WTC11 (cell line): ENCODE data around the gene GPC6. TPM values are rescaled to one million over a fixed set of nuclear protein-coding genes. Genes with fewer than 3 reads are reported as not detected.

Source experiments
- ATAC-seq: fragments of 200-7000 bp; cut with Tn5 transposase; 2 replicates; pipeline ENCODE4 v1.10.0; 2021; ENCODE audit warnings: mild to moderate bottlenecking, moderate library complexity
- CTCF ChIA-PET: fragments of 300-600 bp; sonication (Branson Sonifier 250); formaldehyde crosslinking; loops from one replicate; lab custom pipeline; 2021; ENCODE audit warnings: antibody characterized with exemption; lab: Charles Lee
- POLR2A ChIA-PET: fragments of 350-600 bp; sonication (Branson Sonifier 250); formaldehyde crosslinking; loops from one replicate; lab custom pipeline; 2021; ENCODE audit warnings: antibody characterized with exemption; lab: Charles Lee
- DNase-seq: peaks from one replicate; pipeline ENCODE4 v3.0.0; 2021; ENCODE audit warnings: low spot score
- H3K27ac Mint-ChIP-seq: 2 replicates; pipeline ENCODE4 v1.8.0; 2021; ENCODE audit warnings: mixed read lengths
- H3K27me3 Mint-ChIP-seq: 2 replicates; pipeline ENCODE4 v1.8.0; 2021; ENCODE audit warnings: low read depth, mild to moderate bottlenecking, moderate library complexity, mixed read lengths
- H3K36me3 Mint-ChIP-seq: 2 replicates; pipeline ENCODE4 v1.8.0; 2021; ENCODE audit warnings: mixed read lengths
- H3K4me1 Mint-ChIP-seq: 2 replicates; pipeline ENCODE4 v1.8.0; 2022; ENCODE audit warnings: mixed read lengths
- H3K4me3 Mint-ChIP-seq: 2 replicates; pipeline ENCODE4 v1.8.0; 2021; ENCODE audit warnings: mild to moderate bottlenecking, moderate library complexity, mixed read lengths
- H3K9me3 Mint-ChIP-seq: 2 replicates; pipeline ENCODE4 v1.8.0; 2021; ENCODE audit warnings: mixed read lengths
- ATF1 ChIP-seq: sonication (generic); formaldehyde crosslinking; IDR thresholded peaks from 2 replicates; pipeline ENCODE4 v1.8.1; 2023; ENCODE audit warnings: mild to moderate bottlenecking, moderate library complexity, missing genetic modification reagents
- CBFB ChIP-seq: sonication (generic); formaldehyde crosslinking; IDR thresholded peaks from 2 replicates; pipeline ENCODE4 v1.8.1; 2022; ENCODE audit warnings: mild to moderate bottlenecking, low read depth, missing genetic modification reagents
- CTCF ChIP-seq: fragments of 200-600 bp; IDR thresholded peaks from 2 replicates; pipeline ENCODE4 v1.8.0; 2022; ENCODE audit warnings: antibody characterized with exemption
- EMX1 ChIP-seq: fragments of 250-450 bp; sonication (Bioruptor Pico); IDR thresholded peaks from 2 replicates; pipeline ENCODE4 v1.8.0; 2021; ENCODE audit warnings: mild to moderate bottlenecking
- ESRRA ChIP-seq: sonication (generic); formaldehyde crosslinking; IDR thresholded peaks from 2 replicates; pipeline ENCODE4 v1.8.1; 2022; ENCODE audit warnings: mild to moderate bottlenecking, missing genetic modification reagents, borderline replicate concordance
- FOXK1 ChIP-seq: sonication (generic); formaldehyde crosslinking; IDR thresholded peaks from 2 replicates; pipeline ENCODE4 v1.8.0; 2022; ENCODE audit warnings: mild to moderate bottlenecking, moderate library complexity, missing genetic modification reagents
- GRHL2 ChIP-seq: fragments of 250-450 bp; sonication (Bioruptor Pico); IDR thresholded peaks from 2 replicates; pipeline ENCODE4 v1.8.0; 2022; ENCODE audit warnings: mild to moderate bottlenecking, moderate library complexity; ENCODE audit not compliant: insufficient replicate concordance, severe bottlenecking
- NFATC4 ChIP-seq: fragments of 250-450 bp; sonication (Bioruptor Pico); IDR thresholded peaks from 2 replicates; pipeline ENCODE4 v1.9.0; 2021; ENCODE audit warnings: mild to moderate bottlenecking
- NFE2L1 ChIP-seq: sonication (generic); formaldehyde crosslinking; IDR thresholded peaks from 2 replicates; pipeline ENCODE4 v1.8.1; 2023; ENCODE audit warnings: missing genetic modification reagents
- NFYB ChIP-seq: sonication (generic); formaldehyde crosslinking; conservative IDR thresholded peaks from 2 replicates; pipeline ENCODE4 v1.8.0; 2022; ENCODE audit warnings: low read depth, missing genetic modification reagents
- PRRX2 ChIP-seq: fragments of 250-450 bp; sonication (Bioruptor Pico); IDR thresholded peaks from 2 replicates; pipeline ENCODE4 v1.8.0; 2021; ENCODE audit warnings: mild to moderate bottlenecking
- RORB ChIP-seq: fragments of 250-450 bp; sonication (Bioruptor Pico); IDR thresholded peaks from 2 replicates; pipeline ENCODE4 v1.9.0; 2021; ENCODE audit warnings: mild to moderate bottlenecking
- SMAD3 ChIP-seq: sonication (generic); formaldehyde crosslinking; IDR thresholded peaks from 2 replicates; pipeline ENCODE4 v1.8.0; 2022; ENCODE audit warnings: missing genetic modification reagents, mild to moderate bottlenecking, borderline replicate concordance
- ZMAT4 ChIP-seq: fragments of 250-450 bp; sonication (Bioruptor Pico); IDR thresholded peaks from 2 replicates; pipeline ENCODE4 v1.9.0; 2021; ENCODE audit warnings: mild to moderate bottlenecking
- total RNA-seq: library from RNA; stranded (reverse); gene quantifications from 3 replicates; pipeline ENCODE4 v1.2.3, GENCODE V29; 2021
- TF ChIP-seq, protein P1 (sequence below): sonication (generic); formaldehyde crosslinking; IDR thresholded peaks from 2 replicates; pipeline ENCODE4 v1.8.1; 2023; ENCODE audit warnings: mild to moderate bottlenecking, missing genetic modification reagents, borderline replicate concordance
- TF ChIP-seq, protein P2 (sequence below): sonication (generic); formaldehyde crosslinking; IDR thresholded peaks from 2 replicates; pipeline ENCODE4 v1.8.0; 2023; ENCODE audit warnings: missing genetic modification reagents, mild to moderate bottlenecking, borderline replicate concordance
- TF ChIP-seq, protein P3 (sequence below): fragments of 250-450 bp; sonication (Bioruptor Pico); IDR thresholded peaks from 2 replicates; pipeline ENCODE4 v1.8.0; 2021; ENCODE audit warnings: mild to moderate bottlenecking

GPC6 gene
- total RNA-seq, 1 experiment from 2014 or later: 19.5 TPM

GRCh38 chr13:93375491-93375890 lies 148.9 kb downstream of the GPC6 start:
- TF ChIP-seq NFATC4 (CRISPR knock-in tag) (no peak), ZMAT4 (CRISPR knock-in tag) (no peak), ESRRA (CRISPR knock-in tag) (no peak), ATF1 (CRISPR knock-in tag) (no peak), CBFB (no peak), EMX1 (CRISPR knock-in tag) (no peak), SMAD3 (CRISPR knock-in tag) (no peak), PRRX2 (CRISPR knock-in tag) (no peak), RORB (CRISPR knock-in tag) (no peak), NFYB (no peak), NFE2L1 (no peak)
- TF ChIP-seq, protein P1, sequence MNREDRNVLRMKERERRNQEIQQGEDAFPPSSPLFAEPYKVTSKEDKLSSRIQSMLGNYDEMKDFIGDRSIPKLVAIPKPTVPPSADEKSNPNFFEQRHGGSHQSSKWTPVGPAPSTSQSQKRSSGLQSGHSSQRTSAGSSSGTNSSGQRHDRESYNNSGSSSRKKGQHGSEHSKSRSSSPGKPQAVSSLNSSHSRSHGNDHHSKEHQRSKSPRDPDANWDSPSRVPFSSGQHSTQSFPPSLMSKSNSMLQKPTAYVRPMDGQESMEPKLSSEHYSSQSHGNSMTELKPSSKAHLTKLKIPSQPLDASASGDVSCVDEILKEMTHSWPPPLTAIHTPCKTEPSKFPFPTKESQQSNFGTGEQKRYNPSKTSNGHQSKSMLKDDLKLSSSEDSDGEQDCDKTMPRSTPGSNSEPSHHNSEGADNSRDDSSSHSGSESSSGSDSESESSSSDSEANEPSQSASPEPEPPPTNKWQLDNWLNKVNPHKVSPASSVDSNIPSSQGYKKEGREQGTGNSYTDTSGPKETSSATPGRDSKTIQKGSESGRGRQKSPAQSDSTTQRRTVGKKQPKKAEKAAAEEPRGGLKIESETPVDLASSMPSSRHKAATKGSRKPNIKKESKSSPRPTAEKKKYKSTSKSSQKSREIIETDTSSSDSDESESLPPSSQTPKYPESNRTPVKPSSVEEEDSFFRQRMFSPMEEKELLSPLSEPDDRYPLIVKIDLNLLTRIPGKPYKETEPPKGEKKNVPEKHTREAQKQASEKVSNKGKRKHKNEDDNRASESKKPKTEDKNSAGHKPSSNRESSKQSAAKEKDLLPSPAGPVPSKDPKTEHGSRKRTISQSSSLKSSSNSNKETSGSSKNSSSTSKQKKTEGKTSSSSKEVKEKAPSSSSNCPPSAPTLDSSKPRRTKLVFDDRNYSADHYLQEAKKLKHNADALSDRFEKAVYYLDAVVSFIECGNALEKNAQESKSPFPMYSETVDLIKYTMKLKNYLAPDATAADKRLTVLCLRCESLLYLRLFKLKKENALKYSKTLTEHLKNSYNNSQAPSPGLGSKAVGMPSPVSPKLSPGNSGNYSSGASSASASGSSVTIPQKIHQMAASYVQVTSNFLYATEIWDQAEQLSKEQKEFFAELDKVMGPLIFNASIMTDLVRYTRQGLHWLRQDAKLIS (CRISPR knock-in tag): no peak
- TF ChIP-seq, protein P2, sequence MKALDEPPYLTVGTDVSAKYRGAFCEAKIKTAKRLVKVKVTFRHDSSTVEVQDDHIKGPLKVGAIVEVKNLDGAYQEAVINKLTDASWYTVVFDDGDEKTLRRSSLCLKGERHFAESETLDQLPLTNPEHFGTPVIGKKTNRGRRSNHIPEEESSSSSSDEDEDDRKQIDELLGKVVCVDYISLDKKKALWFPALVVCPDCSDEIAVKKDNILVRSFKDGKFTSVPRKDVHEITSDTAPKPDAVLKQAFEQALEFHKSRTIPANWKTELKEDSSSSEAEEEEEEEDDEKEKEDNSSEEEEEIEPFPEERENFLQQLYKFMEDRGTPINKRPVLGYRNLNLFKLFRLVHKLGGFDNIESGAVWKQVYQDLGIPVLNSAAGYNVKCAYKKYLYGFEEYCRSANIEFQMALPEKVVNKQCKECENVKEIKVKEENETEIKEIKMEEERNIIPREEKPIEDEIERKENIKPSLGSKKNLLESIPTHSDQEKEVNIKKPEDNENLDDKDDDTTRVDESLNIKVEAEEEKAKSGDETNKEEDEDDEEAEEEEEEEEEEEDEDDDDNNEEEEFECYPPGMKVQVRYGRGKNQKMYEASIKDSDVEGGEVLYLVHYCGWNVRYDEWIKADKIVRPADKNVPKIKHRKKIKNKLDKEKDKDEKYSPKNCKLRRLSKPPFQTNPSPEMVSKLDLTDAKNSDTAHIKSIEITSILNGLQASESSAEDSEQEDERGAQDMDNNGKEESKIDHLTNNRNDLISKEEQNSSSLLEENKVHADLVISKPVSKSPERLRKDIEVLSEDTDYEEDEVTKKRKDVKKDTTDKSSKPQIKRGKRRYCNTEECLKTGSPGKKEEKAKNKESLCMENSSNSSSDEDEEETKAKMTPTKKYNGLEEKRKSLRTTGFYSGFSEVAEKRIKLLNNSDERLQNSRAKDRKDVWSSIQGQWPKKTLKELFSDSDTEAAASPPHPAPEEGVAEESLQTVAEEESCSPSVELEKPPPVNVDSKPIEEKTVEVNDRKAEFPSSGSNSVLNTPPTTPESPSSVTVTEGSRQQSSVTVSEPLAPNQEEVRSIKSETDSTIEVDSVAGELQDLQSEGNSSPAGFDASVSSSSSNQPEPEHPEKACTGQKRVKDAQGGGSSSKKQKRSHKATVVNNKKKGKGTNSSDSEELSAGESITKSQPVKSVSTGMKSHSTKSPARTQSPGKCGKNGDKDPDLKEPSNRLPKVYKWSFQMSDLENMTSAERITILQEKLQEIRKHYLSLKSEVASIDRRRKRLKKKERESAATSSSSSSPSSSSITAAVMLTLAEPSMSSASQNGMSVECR: no peak
- Mint-ChIP-seq H3K36me3 (no peaks in the 10 kb centered on the region), H3K27ac (no peak overlapping the region), H3K9me3 (no peaks in the 10 kb centered on the region), H3K4me1 (peaks cover 11% of the 10 kb centered on the region), H3K4me3 (no peak overlapping the region), H3K27me3 (no peaks in the 10 kb centered on the region)
- ChIA-PET CTCF (no interaction called here), POLR2A (no interaction called here)
- DNase-seq (no peak), ATAC-seq (no peak)

DNA sequence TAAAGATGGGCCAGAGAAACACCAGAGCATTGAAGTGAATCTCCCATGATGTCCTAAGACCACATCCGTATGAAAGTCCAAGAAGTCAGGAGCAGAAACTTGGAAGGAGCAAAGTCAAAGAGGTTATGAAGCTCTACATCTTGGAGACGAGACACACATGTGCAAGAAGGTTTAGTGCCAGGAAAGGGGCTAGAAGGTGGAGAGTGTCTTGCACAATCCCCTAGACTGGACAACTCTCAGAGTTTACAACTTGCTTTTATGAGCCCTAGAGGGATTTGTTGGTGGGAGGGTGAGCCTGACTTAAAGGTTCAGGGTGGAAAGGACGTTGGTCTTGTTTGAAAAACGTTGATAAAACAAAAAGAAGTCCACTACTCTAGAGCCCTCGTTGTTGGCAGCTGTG lies 150.6 kb downstream of the GPC6 start:
- CTCF ChIA-PET: no interaction called here
- no peaks in the 10 kb centered on the region for H3K36me3 Mint-ChIP-seq
- no peaks in the 10 kb centered on the region for H3K27me3 Mint-ChIP-seq
- no peak overlapping the region for H3K4me3 Mint-ChIP-seq
- peak overlapping the region; percentile 22; the same call in 1 of the 2 replicates for H3K27ac Mint-ChIP-seq
- peaks cover 11% of the 10 kb centered on the region for H3K4me1 Mint-ChIP-seq
- TF ChIP-seq, protein P3, sequence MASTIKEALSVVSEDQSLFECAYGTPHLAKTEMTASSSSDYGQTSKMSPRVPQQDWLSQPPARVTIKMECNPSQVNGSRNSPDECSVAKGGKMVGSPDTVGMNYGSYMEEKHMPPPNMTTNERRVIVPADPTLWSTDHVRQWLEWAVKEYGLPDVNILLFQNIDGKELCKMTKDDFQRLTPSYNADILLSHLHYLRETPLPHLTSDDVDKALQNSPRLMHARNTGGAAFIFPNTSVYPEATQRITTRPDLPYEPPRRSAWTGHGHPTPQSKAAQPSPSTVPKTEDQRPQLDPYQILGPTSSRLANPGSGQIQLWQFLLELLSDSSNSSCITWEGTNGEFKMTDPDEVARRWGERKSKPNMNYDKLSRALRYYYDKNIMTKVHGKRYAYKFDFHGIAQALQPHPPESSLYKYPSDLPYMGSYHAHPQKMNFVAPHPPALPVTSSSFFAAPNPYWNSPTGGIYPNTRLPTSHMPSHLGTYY: no peak
- TF ChIP-seq RORB (CRISPR knock-in tag) (no peak), CTCF (no peak), GRHL2 (CRISPR knock-in tag) (no peak), EMX1 (CRISPR knock-in tag) (no peak), FOXK1 (CRISPR knock-in tag) (no peak), ESRRA (CRISPR knock-in tag) (no peak)
- POLR2A ChIA-PET: no interaction called here
- ATAC-seq (no peak), DNase-seq (no peak)
- no peaks in the 10 kb centered on the region for H3K9me3 Mint-ChIP-seq
